Natural killer cell (primary cell): ENCODE results near the gene ENTPD1. TPM values are rescaled to one million over a fixed set of nuclear protein-coding genes. Genes with fewer than 3 reads are reported as not detected.

Experiments
- ATAC-seq, 3 donors: fragments of 150-1000 bp in 2 of 3; fragments of 200-7000 bp in 1 of 3; cut with Tn5 transposase; 1 replicate in 1 of 3; 2 replicates in 2 of 3; pipeline ENCODE4 v1.10.0; 2021; ENCODE audit warnings: mild to moderate bottlenecking in 2 of 3, moderate library complexity in 2 of 3
- DNase-seq, 2 donors: peaks; one replicate each; pipeline versions ENCODE4 v3.0.0 to v3.0.0-alpha.2; 2013 to 2021; ENCODE audit warnings: mixed read lengths in 1 of 2
- H3K27ac ChIP-seq: one replicate; pipeline ENCODE4 v1.5.1; 2013; ENCODE audit warnings: mild to moderate bottlenecking, low read length
- H3K27me3 ChIP-seq: one replicate; pipeline ENCODE4 v1.6.1; 2013; ENCODE audit warnings: low read length; ENCODE audit not compliant: control insufficient read depth, insufficient read depth
- H3K36me3 ChIP-seq: one replicate; pipeline ENCODE4 v1.6.1; 2013; ENCODE audit warnings: low read length; ENCODE audit not compliant: control insufficient read depth, insufficient read depth
- H3K4me1 ChIP-seq: one replicate; pipeline ENCODE4 v1.6.1; 2013; ENCODE audit warnings: low read length; ENCODE audit not compliant: control insufficient read depth, insufficient read depth
- H3K4me3 ChIP-seq: one replicate; pipeline ENCODE4 v1.5.1; 2013; ENCODE audit warnings: low read length
- H3K9me3 ChIP-seq: one replicate; pipeline ENCODE4 v1.6.1; 2013; ENCODE audit warnings: low read length; ENCODE audit not compliant: control insufficient read depth, insufficient read depth
- H3K27ac Mint-ChIP-seq, 2 donors: one replicate each; pipeline ENCODE4 v1.8.0; 2022; ENCODE audit warnings: mild to moderate bottlenecking in 2 of 2, mixed read lengths in 2 of 2, moderate library complexity in 1 of 2
- H3K27me3 Mint-ChIP-seq, 2 donors: one replicate each; pipeline ENCODE4 v1.8.0; 2022; ENCODE audit warnings: low read depth in 2 of 2, mixed read lengths in 2 of 2
- H3K36me3 Mint-ChIP-seq: one replicate; pipeline ENCODE4 v1.8.0; 2022; ENCODE audit warnings: mixed read lengths
- H3K4me1 Mint-ChIP-seq, 2 donors: one replicate each; pipeline ENCODE4 v1.8.0; 2022; ENCODE audit warnings: mixed read lengths in 2 of 2
- H3K4me3 Mint-ChIP-seq: one replicate; pipeline ENCODE4 v1.8.0; 2022; ENCODE audit warnings: mild to moderate bottlenecking, moderate library complexity, mixed read lengths
- H3K9me3 Mint-ChIP-seq, 2 donors: one replicate each; pipeline ENCODE4 v1.8.0; 2022; ENCODE audit warnings: mixed read lengths in 2 of 2
- WGBS: methylation state at CpG from one replicate; pipeline ENCODE4 v1.1.7; 2013; ENCODE audit warnings: missing lambda C conversion rate; ENCODE audit not compliant: insufficient coverage; 5-methylcytosine and 5-hydroxymethylcytosine counted together
- intact Hi-C: fragments of 100-400 bp; cut with micrococcal nuclease; formaldehyde crosslinking; loops from one replicate; pipeline ENCODE4 v1.14.2; 2022
- total RNA-seq, 4 donors: library from RNA; stranded (reverse); fragments of 120-200 nt in 1 of 4; gene quantifications; one replicate each; pipeline versions ENCODE4 v1.2.3 to v1.2.4, GENCODE V29; 2013 to 2022
- TF ChIP-seq, protein P1 (sequence below): fragments of 200-600 bp; IDR thresholded peaks from one replicate; pipeline ENCODE4 v1.8.0; 2022; ENCODE audit warnings: antibody characterized with exemption

The ENTPD1 gene
- total RNA-seq, 3 donors from 2014 or later (not counting 1 experiment from before 2014, with no cell fraction given): 1.3 to 6.2 (median 3.1) TPM

DNA sequence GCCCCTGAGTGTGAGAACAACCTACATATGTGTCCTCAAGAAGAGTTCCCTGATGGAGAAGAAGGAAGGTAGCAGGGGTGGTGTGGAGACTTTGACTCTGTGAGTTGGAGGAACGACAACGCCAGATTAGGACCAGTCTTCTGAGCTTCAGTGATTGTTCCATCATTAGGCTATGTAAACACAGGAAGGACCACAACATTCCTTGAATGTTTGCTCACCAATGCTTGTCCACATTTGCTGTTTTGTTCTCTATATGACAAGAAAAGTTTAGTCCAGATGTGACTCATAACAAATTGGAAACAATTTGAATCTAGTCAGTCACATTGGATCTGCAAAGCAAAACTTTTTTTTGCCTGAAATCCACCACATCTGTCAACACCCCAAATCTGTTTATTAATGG, 62.7 kb downstream of the ENTPD1 start:
- Histone ChIP-seq H3K27me3 (no peaks in the 10 kb centered on the region), H3K4me3 (no peak overlapping the region), H3K36me3 (no peaks in the 10 kb centered on the region), H3K4me1 (peaks cover 10% of the 10 kb centered on the region), H3K27ac (no peak overlapping the region), H3K9me3 (no peaks in the 10 kb centered on the region)
- ATAC-seq (no peak), DNase-seq (no peak)
- Mint-ChIP-seq H3K27me3 (no peaks in the 10 kb centered on the region), H3K27ac (no peak overlapping the region), H3K36me3 (no peaks in the 10 kb centered on the region), H3K4me1 (no peaks in the 10 kb centered on the region), H3K9me3 (no peaks in the 10 kb centered on the region), H3K4me3 (no peak overlapping the region)
- WGBS: 100% methylated on average over 2 of the region's 2 CpGs
- intact Hi-C loops: no loop called here
- TF ChIP-seq, protein P1, sequence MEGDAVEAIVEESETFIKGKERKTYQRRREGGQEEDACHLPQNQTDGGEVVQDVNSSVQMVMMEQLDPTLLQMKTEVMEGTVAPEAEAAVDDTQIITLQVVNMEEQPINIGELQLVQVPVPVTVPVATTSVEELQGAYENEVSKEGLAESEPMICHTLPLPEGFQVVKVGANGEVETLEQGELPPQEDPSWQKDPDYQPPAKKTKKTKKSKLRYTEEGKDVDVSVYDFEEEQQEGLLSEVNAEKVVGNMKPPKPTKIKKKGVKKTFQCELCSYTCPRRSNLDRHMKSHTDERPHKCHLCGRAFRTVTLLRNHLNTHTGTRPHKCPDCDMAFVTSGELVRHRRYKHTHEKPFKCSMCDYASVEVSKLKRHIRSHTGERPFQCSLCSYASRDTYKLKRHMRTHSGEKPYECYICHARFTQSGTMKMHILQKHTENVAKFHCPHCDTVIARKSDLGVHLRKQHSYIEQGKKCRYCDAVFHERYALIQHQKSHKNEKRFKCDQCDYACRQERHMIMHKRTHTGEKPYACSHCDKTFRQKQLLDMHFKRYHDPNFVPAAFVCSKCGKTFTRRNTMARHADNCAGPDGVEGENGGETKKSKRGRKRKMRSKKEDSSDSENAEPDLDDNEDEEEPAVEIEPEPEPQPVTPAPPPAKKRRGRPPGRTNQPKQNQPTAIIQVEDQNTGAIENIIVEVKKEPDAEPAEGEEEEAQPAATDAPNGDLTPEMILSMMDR: no peak

DNA sequence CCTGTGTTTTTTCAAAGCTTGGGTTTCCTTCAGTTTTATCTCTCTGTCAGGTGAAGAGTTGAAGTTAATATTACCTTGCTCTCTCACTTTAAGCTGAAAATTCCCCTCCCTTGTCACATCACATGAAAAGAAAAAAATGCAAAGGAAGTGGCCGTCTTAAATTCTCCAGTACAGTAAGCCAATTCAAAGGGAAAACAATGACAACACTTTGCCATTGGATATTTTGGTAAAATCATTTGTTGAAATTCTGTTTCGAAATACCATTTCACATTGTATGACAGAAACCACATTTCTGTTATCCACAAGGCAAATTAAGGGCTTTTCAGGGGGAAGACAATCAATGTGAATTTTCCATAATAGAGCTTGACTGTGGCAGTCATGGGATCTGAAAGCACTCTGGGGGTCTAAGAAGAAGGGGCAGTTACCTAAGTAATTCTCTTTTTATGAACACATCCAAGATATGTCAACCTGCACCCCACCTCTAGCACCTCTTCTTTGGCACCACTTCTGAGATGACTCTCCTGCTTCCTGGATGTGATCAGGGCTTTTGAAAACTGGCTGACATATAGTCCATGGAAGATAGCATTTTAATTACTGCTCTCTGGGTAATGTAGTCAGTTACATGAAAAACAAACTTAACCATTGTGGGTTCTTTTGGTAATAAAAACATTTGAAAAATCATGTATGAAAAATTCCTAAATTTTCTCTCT, 63.8 kb downstream of the ENTPD1 start:
- 86% methylated on average over 1 of the region's 2 CpGs for WGBS
- Mint-ChIP-seq H3K4me3 (no peak overlapping the region), H3K9me3 (no peaks in the 10 kb centered on the region), H3K36me3 (no peaks in the 10 kb centered on the region), H3K4me1 (no peaks in the 10 kb centered on the region), H3K27me3 (no peaks in the 10 kb centered on the region), H3K27ac (no peak overlapping the region)
- Histone ChIP-seq H3K36me3 (no peaks in the 10 kb centered on the region), H3K4me1 (peaks cover 10% of the 10 kb centered on the region), H3K27me3 (no peaks in the 10 kb centered on the region), H3K4me3 (no peak overlapping the region), H3K9me3 (no peaks in the 10 kb centered on the region), H3K27ac (no peak overlapping the region)
- DNase-seq: peak in 1 of 2 donors; percentile 24
- TF ChIP-seq, protein P1: no peak
- intact Hi-C loops: no loop called here
- ATAC-seq: no peak

DNA sequence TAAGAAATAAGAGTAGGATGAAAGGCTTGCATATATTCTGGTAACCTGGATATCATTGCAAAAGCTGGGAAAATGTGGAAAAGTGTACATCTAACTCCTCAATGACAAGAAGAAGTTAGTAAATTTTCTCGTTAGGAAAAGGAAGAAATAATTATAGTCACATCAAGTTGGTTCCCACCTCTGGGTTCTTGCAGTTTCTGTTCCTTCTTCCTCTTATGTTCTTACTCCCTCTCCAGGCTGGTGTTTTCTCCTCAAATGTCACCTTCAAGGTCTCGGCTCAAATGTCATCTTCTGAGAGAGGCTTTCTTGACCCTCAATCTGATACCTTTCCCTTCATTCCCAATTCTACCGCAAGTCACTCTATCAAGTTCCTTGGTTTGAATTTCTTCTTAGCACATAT, 64.4 kb downstream of the ENTPD1 start:
- intact Hi-C loops: no loop called here
- Mint-ChIP-seq H3K4me1 (no peaks in the 10 kb centered on the region), H3K27me3 (no peaks in the 10 kb centered on the region), H3K27ac (no peak overlapping the region), H3K36me3 (no peaks in the 10 kb centered on the region), H3K9me3 (no peaks in the 10 kb centered on the region), H3K4me3 (no peak overlapping the region)
- peaks cover 10% of the 10 kb centered on the region for H3K4me1 ChIP-seq
- ATAC-seq (no peak), DNase-seq (no peak)
- TF ChIP-seq, protein P1: no peak
- H3K27ac ChIP-seq: peak overlapping the region; percentile 17
- no peaks in the 10 kb centered on the region for H3K27me3 ChIP-seq
- H3K9me3 ChIP-seq: no peaks in the 10 kb centered on the region
- no peak overlapping the region for H3K4me3 ChIP-seq
- WGBS: 50% methylated on average over 3 of the region's 3 CpGs
- no peaks in the 10 kb centered on the region for H3K36me3 ChIP-seq

- WGBS: 56% methylated on average over 1 of the region's 1 CpG
- DNase-seq (no peak), ATAC-seq (no peak)
- H3K4me1 ChIP-seq: peaks cover 10% of the 10 kb centered on the region
- TF ChIP-seq, protein P1: no peak
- H3K9me3 ChIP-seq: no peaks in the 10 kb centered on the region
- Mint-ChIP-seq H3K4me1 (no peaks in the 10 kb centered on the region), H3K36me3 (no peaks in the 10 kb centered on the region), H3K27me3 (no peaks in the 10 kb centered on the region), H3K4me3 (no peak overlapping the region), H3K27ac (no peak overlapping the region), H3K9me3 (no peaks in the 10 kb centered on the region)
- intact Hi-C loops: no loop called here
- H3K27me3 ChIP-seq: no peaks in the 10 kb centered on the region
- H3K4me3 ChIP-seq: no peak overlapping the region
- no peak overlapping the region for H3K27ac ChIP-seq
- H3K36me3 ChIP-seq: no peaks in the 10 kb centered on the region
Measured at GRCh38 chr10:95821720-95822119, 65.8 kb downstream of the ENTPD1 start.
